Fibroblast of villous mesenchyme (primary cell): Measurements from ENCODE around the gene COG6. TPM values are rescaled to one million over a fixed set of nuclear protein-coding genes. Genes with fewer than 3 reads are reported as not detected.

Experiments used
- DNase-seq: peaks from one replicate; pipeline ENCODE4 v3.0.0-alpha.2; 2010; ENCODE audit warnings: low read depth
- H3K4me3 ChIP-seq: 2 replicates; pipeline ENCODE4 v1.5.1; 2011; ENCODE audit warnings: low read depth, mild to moderate bottlenecking, low read length
- total RNA-seq: library from RNA; depleted of rRNA; stranded (reverse); fragments of >200 nt; gene quantifications from 2 replicates; pipeline ENCODE4 v1.2.3, GENCODE V29; 2012
- TF ChIP-seq, protein P1 (sequence below): IDR thresholded peaks from 2 replicates; pipeline ENCODE4 v1.5.1; 2012; ENCODE audit warnings: low read depth, mild to moderate bottlenecking, low read length; ENCODE audit not compliant: insufficient read depth

COG6 gene
- total RNA-seq, 1 donor = 67.4 TPM

DNA sequence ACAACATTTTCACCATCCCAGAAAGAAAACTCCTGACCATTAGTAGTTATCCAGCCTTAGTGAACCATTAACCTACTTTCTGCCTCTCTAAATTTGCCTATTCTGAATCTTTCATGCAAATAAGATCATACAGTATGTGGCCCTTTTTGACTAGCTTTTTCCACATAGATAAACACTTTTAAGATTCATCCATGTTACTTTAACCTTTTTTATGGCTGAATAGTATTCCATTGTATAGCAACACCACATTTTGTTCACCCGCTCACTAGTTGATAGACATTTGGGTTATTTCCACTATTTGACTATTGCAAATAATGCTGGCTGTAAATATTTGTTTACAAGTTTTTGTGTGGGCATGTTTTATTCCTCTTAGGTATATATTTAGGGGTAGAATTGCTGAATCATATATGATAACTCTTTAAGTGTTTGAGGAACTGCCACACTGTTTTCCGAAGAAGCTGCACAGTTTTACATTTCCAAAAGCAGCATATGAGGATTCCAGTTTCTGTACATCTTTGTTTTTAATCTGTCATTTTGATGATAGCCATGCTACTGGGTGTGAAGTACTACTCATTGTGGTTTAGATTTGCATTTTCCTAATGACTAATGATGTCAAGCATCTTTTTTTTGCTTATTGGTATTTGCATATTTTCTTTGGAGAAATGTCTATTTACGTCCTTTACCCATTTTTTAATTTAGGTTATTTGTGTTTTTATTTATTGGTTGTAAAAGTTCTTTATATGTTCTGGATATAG lies 17.1 kb downstream of the COG6 start:
- peak; percentile 36 for DNase-seq
- H3K4me3 ChIP-seq = no peak overlapping the region
- TF ChIP-seq, protein P1, sequence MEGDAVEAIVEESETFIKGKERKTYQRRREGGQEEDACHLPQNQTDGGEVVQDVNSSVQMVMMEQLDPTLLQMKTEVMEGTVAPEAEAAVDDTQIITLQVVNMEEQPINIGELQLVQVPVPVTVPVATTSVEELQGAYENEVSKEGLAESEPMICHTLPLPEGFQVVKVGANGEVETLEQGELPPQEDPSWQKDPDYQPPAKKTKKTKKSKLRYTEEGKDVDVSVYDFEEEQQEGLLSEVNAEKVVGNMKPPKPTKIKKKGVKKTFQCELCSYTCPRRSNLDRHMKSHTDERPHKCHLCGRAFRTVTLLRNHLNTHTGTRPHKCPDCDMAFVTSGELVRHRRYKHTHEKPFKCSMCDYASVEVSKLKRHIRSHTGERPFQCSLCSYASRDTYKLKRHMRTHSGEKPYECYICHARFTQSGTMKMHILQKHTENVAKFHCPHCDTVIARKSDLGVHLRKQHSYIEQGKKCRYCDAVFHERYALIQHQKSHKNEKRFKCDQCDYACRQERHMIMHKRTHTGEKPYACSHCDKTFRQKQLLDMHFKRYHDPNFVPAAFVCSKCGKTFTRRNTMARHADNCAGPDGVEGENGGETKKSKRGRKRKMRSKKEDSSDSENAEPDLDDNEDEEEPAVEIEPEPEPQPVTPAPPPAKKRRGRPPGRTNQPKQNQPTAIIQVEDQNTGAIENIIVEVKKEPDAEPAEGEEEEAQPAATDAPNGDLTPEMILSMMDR = no peak

DNA sequence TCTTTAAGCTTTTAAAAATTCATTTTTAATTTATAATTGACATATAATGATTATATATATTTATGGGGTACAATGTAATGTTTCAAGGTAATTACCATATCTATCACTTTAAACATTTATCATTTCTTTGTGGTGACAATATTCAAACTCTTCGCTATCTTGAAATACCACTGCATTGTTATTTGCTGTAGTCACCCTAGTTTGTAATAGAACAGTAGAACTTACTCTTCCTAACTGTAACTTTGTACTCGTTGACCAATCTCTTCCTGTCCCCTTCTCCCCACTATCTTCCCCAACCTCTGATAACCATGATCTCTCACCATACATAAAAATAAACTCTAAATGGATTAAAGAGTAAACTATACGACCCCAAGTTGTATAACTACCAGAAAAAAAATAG lies 20.4 kb downstream of the COG6 start:
- H3K4me3 ChIP-seq = no peak overlapping the region
- TF ChIP-seq, protein P1 = no peak
- no peak for DNase-seq

DNA sequence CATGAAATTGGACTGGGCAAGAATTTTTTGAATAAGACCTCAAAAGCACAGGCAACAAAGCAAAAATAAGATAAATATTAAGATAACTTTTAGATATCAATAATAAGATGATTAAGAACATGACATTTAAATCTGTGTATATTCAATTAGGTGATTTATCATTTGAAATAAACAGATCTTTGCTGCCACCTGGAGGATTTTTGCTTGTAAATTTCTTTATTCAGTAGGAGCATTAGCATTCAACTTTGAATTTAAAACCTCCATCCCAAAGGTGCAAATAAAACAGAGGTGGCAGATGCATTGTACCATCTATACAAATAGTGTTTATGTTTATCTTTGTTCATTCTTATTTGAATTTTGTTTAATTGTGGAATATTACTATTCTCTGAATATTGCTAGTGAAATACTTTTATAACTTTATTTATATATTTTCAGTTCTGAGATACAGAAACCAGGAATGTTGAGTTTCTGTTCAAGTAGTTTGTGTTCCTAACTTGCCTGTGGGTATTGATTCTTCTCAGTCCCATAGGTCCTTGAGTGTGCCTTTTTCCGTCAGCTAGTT lies 20.9 kb downstream of the COG6 start:
- DNase-seq = peak; percentile 58
- TF ChIP-seq, protein P1 = peak; percentile 38
- no peak overlapping the region for H3K4me3 ChIP-seq

DNA sequence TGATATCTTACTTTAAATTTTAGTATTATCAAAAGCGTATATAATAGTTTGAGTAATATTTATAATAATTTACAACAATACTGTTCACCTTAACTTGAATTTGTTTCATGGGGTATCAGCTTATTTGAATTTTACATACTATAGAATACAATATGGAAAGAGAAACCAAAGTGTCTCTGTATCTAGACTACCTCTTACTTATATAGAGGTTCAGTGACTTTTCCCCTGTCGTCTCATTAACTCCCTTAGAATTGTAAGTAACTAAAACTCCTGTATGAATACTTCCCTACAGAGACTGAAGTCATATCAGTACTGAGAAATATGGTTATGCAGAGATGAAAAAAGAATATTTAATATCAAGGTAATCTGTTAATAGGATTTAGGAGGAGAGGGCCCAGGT lies 26.8 kb downstream of the COG6 start:
- no peak overlapping the region for H3K4me3 ChIP-seq
- TF ChIP-seq, protein P1 = no peak
- DNase-seq = no peak

DNA sequence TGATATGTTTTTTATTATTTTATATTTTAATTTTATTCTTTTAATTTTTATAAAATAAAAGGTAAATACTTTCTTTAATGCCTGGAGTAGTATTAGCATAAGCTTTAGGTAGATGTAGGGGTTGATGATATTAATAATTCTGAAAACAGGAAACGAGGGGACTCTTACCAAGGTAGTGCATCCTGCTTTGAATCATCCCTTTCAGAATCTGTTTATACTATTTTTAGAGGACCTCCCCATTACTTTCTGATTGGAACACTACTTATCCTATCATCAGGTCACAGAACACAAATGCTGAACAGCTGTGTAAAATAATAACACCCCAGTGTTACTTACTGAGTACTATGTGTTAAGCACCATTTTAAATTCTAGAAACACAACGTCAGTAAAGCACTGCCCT lies 27.3 kb downstream of the COG6 start:
- no peak for DNase-seq
- no peak overlapping the region for H3K4me3 ChIP-seq
- TF ChIP-seq, protein P1 = no peak

DNA sequence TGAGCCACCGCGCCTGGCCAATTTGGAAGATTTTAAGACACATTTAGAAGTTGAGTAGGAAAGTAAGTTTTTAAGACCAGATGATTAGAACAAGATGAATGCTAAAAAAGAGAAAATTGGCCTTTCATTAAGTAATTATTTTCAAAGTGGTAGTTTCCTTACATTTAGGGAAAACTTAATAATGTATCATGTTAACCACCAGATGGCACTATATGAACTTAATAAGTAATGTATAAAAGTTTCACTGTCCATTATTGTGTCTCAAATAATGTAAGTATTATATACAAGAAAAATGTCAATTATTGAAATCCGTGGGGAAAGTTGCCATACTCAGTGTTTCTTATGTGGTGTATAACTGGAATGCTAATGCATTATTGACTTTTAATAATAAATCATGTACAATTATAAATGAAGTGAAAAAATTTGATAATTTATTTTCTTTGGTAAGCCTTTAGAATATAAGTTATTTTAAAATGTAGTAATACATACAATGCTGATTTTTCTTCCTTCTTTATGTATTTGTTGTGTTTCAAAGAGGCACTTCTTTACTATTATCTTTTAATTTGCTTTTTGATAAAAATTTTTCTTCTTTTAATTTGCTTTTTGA lies 29.2 kb downstream of the COG6 start:
- TF ChIP-seq, protein P1 = peak; percentile 10
- DNase-seq = peak; percentile 61

More for the DNA sequence above, 29.2 kb downstream of the COG6 start:
- no peak overlapping the region for H3K4me3 ChIP-seq
